HG03108 (cell line): ENCODE measurements around the gene KRT12.

Source experiments
- ATAC-seq: cut with Tn5 transposase; IDR thresholded peaks from one replicate; pipeline ENCODE4 v1.9.1; 2021; ENCODE audit warnings: moderate library complexity; ENCODE audit not compliant: unreplicated experiment

The KRT12 gene

DNA sequence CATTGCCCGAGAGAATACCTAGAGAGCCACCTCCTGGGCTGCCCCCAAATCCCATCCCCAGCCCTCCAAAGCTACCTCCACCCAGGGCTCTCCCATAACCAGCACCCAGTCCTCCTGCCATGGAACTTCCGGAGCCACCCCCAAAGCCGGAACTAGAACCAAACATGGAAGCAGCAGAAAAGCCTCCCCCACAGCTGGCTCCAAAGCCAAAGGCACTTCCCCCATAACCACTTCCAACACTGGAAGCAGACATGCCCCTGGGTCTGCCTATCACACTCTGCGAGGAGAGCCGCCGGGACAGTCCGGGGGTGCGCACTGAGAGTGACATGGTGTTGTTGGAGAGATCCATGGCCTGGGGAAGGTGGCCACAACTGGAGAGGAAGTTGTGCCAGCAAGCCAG lies at the start of gene KRT12:
TSS of gene KRT12 (minus strand) at position 386 of the 400 bp plus-strand sequence. CDS start at position 349, 37 bp downstream.
- ATAC-seq = no peak

DNA sequence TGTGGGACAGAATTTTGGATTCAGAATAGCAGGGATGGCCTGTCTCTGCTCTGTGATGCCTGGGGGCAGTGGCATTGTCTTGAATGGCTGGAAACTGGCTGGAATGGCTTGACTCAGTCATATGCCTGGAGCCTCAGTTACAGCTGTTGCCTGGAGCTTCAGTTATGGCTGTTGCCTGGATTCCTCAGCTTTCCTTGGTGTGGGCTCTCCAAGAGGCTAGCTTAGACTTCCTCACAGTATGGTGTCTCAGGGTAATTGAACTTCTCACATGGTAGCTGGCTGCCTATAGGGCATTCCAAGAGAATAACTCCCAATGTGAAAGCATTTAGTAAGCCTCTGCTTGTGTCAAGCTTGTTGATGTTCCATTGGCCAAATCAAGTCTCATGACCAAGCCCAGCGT lies 49.3 kb upstream of the KRT12 start:
- no peak for ATAC-seq

DNA sequence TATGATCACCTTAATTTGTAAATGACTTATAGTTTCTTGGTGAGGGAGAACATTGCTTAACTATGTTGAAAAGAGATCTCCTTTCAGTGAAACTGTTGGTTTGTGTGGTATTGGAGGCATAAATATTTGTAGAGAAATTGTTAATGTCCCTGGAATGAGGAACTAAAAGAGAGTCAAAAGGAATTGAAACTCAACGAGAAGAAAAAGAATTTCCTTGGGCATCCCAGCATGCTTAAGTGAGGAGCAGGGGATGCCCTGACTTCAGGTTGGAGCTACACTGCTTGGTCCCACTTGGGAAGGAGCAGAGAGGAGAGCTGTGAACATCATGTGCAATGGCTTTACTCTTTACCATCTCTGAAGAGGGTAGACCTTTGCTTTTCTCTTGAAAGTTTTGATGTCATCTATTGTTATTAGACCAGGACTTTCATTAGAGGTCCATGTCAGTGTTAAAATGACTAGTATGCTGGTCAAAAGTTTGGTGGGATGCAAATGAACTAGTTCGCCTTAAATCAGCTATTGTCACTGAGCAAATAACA lies 48.8 kb upstream of the KRT12 start:
- no peak for ATAC-seq

DNA sequence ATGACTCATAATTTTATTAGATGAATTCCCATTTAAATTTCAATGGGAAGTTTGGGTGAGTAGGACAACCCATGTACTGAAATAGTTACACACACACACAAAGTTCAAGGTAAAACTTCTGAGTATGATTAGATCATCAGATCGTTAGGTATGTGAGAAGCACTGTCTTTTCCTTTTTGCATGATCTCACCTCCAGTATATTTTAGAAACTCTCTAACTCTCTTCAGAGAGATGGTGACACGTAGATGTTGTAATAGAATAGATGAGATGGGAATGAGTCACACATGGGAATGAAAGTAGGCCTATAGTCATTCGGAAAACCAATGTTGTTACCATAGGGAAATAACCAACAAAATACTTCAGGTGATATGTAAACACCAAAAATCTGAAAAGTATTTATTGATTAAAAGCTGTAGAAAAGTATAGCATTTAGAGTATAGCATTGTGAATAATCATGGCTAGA lies 48.2 kb upstream of the KRT12 start:
- ATAC-seq = no peak

DNA sequence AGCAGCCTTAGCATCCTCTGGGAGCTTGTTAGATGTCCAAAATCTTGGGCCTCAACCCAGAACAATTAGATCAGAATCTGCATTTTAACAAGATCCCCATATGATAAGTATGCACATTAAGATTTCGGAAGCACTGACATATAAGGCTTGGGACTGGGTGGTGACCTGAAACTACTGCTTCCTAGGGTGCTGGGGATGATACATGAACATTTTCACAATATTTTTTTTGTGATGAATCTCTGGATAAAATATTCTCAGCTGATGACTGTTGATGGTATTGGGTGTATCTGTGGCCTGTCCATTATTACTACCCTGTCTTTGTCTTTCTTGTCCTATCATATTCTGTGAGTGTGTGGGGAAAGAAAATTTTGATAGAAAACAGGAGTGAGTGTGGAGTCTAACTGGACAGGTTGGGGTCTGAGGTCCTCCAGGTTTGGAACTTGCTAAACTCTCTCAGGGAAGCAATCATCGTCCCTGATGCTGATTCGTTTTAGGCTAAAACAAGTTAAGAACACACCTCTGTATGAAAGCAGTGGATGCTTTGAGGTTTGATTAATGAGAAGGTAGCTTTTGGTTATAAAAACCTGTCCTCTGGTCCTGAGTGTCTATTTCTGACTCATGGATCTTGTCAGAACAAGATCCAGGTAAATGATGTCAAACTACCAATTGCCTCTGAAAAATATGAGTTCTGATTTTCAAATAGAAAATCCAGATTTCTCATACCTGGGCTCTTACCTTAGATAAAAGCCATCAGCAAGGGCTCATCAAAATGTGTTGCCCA lies 47.2 kb upstream of the KRT12 start:
- ATAC-seq = no peak

DNA sequence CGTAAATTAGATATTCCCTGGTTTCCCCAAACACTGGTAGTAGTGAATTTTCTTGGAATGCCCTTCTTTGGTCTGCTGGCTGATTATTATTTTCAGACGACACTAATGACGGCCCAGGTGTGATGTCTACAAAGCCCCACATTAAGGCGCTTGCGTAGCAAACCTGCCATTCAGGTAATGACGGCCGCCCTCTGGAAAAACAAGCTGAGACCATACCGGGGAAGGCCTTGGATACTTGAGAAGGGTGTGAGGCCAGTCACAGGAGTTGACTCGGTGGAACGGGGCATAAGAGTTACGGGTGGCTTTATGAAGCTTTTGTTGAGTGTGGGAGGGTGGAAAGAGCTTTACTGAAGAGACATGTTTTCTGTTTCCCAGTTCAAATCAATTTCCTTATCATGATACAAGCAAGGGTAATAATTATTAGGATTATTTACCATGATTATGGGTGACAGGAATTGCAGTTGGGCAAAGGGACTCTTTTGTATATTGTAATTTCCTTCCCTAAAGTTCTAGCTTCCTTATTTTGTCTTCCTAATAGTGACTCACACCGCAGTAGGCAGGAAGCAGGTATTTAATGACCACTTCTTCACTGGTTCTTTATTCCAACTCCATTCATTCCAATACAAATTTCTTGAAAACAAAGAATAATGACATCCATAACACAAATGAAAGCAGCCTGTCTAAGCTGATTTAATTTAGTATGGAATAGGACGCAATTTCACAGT lies 45.6 kb upstream of the KRT12 start:
- no peak for ATAC-seq

DNA sequence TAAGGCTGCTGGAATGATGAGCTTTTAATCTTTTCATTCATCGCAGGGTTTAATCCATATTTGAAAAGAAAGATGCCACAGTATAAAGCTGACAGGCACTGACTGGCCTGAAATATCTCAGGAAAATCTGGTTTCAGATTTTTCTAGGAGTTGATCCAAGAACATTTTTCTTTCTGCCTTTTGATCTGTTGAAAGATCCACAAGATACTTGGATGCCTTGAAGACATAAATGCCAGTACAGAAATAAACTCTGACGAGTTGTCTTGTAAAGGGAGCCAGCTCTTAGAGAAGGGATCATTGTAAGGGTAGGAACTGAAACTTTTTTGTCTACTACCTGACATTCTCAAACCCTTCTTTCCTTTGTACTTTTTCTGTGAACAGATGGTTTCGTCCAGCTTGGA lies 43.4 kb upstream of the KRT12 start:
- ATAC-seq = no peak

DNA sequence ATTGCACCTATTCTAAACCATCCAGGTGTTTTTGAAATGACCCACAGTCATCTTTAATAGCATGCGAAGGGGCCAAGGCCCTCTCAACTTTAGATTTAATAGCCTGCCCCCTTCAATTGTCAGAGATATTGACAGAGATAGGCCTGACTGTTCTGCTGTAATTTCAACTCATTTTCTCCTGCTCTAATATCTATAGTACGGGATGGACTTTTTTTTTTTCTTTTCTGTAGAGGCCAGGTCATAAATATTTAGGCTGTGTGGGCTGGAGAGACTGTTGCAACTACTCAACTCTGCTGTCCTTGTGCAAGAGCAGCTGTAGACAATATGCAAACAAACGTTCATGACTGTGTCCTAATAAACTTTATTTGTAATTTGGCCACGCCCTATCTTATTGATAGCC lies 42.7 kb upstream of the KRT12 start:
- no peak for ATAC-seq

DNA sequence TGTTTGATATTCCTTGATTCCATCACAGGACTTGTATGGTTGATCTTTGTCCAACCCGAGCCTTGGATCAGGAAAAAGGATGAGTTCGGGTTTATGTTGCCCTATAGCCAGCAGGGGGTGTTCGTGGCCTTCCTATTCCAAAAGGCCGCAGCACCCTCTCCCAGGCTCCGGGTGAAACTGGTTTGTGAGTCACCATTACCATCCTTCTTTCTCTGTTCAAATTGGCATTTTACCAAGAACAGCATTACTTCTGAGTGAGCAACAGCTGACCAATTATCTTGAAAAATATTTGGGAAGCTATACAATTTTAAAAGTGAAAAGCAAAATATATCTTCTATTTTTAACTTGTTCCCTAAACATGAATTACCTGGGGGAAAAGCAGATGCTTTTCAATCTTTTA lies 42.3 kb upstream of the KRT12 start:
- ATAC-seq = no peak

DNA sequence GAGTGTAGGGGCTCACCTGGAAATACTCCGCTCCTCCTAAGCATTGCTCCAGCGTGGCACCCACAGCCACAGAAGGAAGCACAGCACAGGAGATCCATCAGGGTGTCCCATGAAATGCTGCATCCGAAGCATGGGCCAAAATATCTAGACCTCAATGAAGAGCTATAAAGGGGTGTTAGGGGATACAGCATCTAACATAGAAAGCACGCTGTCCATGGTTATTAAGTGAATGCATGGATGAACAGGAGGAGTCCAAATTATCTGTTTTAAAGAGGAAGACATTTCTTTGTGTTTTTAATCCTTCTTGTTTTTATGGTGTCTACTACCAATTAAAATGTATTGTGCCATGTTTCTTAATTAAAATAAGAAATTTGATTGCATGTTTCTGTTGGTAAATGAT lies 39.6 kb upstream of the KRT12 start:
- no peak for ATAC-seq

DNA sequence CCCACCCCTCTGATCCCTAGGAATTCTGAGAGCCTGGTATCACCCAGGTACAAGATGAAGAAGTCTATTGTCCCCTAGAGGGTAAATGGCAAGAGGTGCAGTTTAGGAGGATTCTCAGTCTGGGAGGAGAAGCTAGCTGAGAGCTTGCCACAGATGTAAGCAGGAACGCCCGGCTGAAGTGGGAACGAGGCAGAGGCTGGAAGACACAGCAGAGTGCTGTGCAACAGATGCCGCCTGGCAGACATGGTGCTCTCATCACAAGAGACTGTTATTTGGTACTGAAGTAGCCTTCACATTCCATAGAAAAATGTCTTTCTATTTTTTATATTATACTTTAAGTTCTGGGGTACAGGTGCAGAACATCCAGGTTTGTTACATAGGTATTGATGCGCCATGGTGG lies 38.3 kb upstream of the KRT12 start:
- ATAC-seq = no peak

DNA sequence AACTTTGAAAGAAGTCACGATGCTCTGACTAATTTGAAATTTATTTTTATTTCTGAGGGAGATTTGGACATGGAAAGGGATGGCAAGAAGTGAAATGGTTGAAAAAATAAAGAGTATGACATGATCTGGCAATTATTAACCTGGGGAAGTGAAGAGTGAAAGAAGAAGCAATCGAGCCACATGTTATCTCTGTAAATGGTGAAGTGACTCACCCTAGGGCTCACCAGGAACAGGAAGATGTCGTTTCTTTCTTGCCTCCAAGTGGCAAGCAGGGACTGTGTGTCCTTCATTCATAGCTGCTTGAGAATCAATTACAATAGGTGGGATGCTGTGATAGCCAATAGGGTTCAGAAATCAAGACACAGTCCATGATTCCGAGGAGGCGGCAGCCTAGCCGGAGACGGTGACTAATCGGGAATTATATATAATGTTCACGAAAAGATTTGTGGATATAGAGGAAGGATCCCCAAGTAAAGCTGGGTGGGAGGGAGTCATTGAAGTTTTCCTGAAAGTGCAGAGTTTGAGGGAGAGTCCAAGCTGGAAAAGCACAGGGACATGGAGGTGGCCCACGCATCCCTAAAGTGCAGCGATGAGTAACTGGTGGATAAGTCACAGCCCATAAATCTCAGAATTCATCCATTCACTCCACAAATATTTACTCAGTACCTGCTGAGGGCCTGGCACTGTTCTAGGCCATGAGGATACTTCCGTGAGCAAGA lies 36.3 kb upstream of the KRT12 start:
- ATAC-seq = peak; percentile 67

DNA sequence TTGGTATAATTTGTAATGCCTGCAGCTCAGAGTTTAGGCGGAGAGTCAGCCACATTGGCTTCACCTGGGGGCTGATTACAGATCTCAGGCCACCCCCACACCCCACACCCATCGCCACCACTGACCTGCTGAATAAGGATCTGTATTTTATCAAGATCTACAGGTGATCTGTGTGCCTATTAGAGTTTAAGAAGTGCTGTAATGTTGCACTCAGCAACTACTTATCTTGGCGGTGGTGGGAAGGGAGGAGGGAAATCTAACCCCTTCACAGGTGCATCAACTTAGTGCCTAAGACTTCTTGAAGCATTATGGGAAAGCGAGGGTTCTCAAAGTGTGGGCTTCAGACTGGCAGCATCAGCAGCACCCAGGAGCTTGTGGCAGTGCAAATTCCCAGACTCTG lies 35.5 kb upstream of the KRT12 start:
- ATAC-seq = no peak

DNA sequence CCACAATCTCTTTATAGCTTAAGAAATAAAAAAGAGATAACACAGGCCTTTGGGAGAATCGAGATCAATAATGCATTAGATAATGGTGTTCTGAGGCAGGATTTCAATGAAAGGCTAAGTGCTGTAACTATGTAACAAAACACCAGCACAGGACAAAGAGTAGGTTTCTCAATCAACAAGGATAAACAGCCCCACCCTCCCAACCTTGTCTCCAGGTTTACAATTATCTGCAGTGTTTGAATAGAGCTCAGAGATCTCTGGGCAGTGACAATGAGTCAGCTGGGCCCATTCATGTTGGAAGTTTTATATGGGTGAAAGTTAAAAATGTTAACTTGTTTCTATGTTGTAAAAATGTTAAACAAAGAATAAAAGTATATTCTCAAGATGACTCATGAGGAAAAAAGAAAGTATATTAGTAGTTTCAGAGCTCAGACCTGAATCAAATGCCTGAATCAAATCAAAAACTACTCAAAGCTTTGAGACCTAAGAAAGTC lies 35.0 kb upstream of the KRT12 start:
- no peak for ATAC-seq

DNA sequence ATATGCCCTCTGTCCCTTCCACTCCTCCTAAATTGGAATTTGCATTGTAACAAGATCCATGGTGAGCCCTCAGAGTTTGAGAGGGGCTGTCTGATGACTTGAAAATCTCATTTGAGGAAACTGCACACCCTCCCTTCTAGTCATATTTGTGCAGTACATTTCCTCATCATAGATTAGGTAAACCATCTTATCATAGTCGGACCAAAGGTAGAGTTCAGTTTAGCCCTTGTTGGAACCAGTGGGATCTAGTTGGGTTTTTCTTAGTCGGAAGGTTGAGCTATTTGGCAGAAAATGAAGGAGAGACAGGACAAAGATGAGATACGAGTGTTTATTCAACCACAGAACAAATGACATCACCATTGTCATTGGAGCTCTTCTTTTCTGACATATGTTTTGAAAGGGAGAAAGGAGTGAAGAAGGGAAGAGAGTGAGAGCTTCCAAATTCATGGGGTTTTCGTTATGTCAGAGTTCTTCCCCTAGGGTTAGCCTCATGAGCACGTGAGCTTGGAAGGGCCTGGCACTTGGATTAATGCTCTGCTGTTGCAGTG lies 33.9 kb upstream of the KRT12 start:
- no peak for ATAC-seq

DNA sequence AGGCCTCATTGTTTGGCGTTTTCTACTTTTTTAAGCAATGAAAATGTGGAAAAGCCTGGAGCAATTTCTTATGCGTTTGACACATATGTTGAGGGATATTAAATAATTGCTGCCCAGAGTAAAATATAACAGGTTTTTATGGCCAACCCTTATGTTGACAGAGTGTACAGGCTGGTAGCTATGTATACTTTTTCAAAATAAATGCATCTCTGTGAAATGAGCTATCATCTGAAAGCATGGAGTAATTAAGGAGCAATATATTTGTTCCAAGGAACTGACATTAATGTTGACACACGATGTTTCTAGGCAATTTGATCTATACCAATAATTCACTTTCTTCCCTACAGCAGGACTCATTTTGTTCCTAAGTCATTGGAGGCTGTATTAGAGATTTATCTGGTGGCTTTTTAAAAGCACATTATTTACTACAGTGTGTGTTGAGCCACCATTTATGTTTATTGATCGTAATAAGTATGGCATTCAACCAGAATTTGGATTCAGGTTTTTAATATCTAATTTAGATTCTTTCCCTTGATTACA lies 30.0 kb upstream of the KRT12 start:
- ATAC-seq = no peak

DNA sequence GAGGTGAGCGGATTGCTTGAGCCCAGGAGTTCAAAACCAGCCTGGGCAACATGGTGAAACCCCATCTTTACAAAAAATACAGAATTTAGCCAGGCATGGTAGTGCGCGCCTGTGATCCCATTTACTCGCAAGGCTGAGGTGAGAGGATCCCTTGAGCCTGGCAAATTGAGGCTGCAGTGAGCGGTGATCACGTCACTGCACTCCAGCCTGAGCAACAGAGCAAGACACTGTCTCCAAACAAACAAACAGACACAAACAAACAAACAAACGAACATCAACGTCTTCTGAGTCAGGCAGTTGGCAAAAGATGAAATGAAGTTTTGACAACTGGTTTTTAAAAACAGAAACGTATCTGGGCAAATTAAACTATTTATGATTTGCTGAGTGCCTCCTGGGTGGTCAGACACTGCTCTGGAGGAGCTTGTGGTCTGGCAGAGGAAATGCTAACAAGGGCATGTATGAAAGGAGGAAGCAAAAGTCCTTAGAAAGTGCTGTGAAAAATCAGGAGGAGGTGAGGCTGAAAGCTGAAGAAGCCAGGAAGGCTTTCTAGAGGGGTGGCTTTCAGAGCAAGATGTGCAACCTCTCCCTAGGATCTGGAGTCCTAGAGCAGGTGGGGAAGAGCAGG lies 28.2 kb upstream of the KRT12 start:
- ATAC-seq = no peak

DNA sequence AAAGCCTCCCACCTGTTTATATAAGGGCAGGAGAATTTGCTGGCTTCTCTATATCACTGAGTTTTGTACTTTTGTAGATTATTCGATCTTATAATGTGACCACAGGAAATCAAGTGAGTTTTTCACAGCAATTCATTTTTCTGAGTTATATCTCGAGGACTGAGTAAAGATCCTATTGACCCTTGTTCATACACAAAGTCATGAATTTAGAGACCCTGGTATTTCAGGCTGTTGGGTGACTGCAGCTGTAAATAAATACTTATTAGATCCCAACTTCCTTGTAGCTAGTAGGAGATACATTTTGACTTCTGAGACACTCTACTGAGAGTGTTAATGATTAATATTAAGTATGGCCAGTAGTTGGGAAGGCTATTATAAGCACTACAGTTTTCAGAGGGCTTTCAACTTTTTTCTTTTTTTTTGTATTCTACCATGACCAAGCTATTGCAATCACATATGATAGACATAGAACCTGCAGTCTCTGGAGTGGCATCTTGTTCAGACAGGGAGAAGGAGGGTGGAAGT lies 21.2 kb upstream of the KRT12 start:
- no peak for ATAC-seq

DNA sequence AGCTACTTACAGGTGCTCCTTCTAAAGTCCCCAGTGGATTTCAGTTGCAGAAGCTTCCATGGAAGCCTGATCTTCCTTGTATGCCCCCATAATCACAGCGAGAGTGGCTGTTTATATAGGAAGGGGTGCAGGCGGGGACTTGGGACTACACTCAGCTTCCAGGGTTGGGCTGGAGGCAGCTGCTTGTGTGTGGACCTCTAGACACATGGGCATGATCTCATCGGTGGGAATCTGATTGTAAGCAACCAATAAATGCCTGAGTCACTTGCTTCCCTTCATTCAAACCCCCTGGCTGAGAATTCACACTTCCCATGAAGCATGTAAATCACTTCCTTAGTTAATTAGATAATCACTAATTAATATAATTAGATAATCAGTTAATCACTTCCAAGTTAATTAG lies 19.1 kb upstream of the KRT12 start:
- no peak for ATAC-seq
